Measurements from ENCODE around the gene PLEKHA7. TPM values are rescaled to one million over a fixed set of nuclear protein-coding genes. Genes with fewer than 3 reads are reported as not detected.

PLEKHA7 gene
- total and polyA plus RNA-seq, 2 experiments from 2014 or later = 0.43 TPM; not detected in 1

DNA sequence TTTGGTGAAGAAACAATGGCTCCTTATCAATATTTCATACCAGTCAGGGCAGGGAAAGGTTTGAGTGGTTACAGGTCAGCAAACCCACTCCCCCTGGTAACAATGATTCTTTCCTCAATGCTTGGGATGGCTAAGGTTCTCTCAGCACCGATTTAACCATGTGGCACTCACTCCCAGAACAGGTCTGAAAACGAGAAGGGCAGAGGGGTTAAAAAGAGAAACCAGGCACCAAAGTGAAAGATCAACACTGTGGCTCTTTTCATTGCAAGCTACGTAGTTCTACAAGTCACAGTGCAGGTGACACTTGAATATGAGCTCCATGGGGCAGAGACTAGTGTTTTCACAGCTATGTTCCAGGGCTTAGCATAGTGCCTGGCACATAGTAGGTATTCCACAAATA, 132.4 kb downstream of the PLEKHA7 start:
- no peaks in the 10 kb centered on the region for H3K9me3 ChIP-seq (ENCODE audit: low read depth)
- H4K20me1 ChIP-seq (ENCODE audit: insufficient read depth) = no peaks in the 10 kb centered on the region
- 30 to 41% methylated on average over 3 of the region's 3 CpGs for WGBS, 2 experiments (ENCODE audit: low coverage in 1 of 2, low lambda C conversion rate in 2 of 2, missing lambda C conversion rate in 2 of 2)
- no peaks in the 10 kb centered on the region for H3K4me1 ChIP-seq (ENCODE audit: insufficient read depth)
- in situ Hi-C loops (cut with MboI) = no loop called here
- H3K4me3 ChIP-seq = no peak overlapping the region
- no peaks in the 10 kb centered on the region for H3F3A ChIP-seq (ENCODE audit: insufficient read depth)
- H3K4me2 ChIP-seq (ENCODE audit: unreplicated experiment) = no peak overlapping the region
- no peak overlapping the region for H3K27ac ChIP-seq
- no peaks in the 10 kb centered on the region for H3K9me2 ChIP-seq (ENCODE audit: insufficient read depth)
- no peaks in the 10 kb centered on the region for H3K79me2 ChIP-seq (ENCODE audit: insufficient read depth)
- no peak for TF ChIP-seq EZH2phosphoT487 (IDR thresholded peaks at IDR 0.05; ENCODE audit: insufficient read depth, low read depth)
- TF ChIP-seq EZH2 (IDR thresholded peaks at IDR 0.05; ENCODE audit: insufficient read depth, poor library complexity, severe bottlenecking) = no peak
- H2AFZ ChIP-seq = no peak overlapping the region
- peaks cover 44% of the 10 kb centered on the region for H3K27me3 ChIP-seq (replicated peaks; ENCODE audit: insufficient read depth)
- DNase-seq = no peak
- H3K9ac ChIP-seq = no peak overlapping the region
- H3K36me3 ChIP-seq (ENCODE audit: low read depth) = no peaks in the 10 kb centered on the region

DNA sequence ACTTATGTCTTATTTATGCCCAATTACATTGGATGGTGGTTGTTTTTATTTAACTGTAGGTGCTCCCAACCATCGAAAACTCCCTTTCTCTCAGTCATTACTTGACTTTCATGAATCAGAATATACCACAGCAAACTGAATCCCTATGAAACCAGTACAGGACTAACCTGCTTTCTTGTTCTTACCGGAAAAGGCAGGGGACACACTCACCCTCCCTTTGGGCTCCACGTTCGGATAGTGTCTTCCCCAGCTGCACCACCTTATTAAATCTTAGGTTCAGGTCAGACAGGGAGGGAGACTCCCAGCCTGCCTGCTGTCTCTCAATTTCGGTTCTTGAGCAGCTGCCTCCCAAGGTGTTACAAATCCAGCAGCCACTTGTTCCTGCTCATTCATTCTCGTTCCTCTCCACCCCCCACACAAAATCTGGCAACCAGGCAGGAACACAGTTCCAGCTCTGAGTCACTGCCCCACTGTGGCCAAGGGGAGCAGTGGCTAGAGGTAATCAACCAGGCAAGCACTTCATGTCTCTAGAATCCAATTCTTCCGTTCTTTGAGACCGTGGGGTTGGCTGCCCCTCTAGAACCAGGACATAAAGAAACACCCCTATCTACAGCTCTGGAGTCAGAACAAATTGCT, 133.0 kb downstream of the PLEKHA7 start:
- Histone ChIP-seq H3K4me2 (ENCODE audit: unreplicated experiment) (no peak overlapping the region), H3F3A (ENCODE audit: insufficient read depth) (no peaks in the 10 kb centered on the region), H3K27me3 (replicated peaks; ENCODE audit: insufficient read depth) (peaks cover 49% of the 10 kb centered on the region), H3K9me2 (ENCODE audit: insufficient read depth) (no peaks in the 10 kb centered on the region), H3K79me2 (ENCODE audit: insufficient read depth) (no peaks in the 10 kb centered on the region), H3K27ac (no peak overlapping the region), H4K20me1 (ENCODE audit: insufficient read depth) (no peaks in the 10 kb centered on the region), H3K9ac (no peak overlapping the region), H3K4me3 (no peak overlapping the region), H3K36me3 (ENCODE audit: low read depth) (no peaks in the 10 kb centered on the region), H3K4me1 (ENCODE audit: insufficient read depth) (no peaks in the 10 kb centered on the region), H2AFZ (no peak overlapping the region), H3K9me3 (ENCODE audit: low read depth) (no peaks in the 10 kb centered on the region)
- WGBS, 2 experiments (ENCODE audit: low coverage in 1 of 2, low lambda C conversion rate in 2 of 2, missing lambda C conversion rate in 2 of 2) = 29 to 40% methylated on average over 8 of the region's 8 CpGs
- DNase-seq = peak; percentile 66
- in situ Hi-C loops (cut with MboI) = no loop called here
- TF ChIP-seq EZH2 (IDR thresholded peaks at IDR 0.05; ENCODE audit: insufficient read depth, poor library complexity, severe bottlenecking) (no peak), EZH2phosphoT487 (IDR thresholded peaks at IDR 0.05; ENCODE audit: insufficient read depth, low read depth) (no peak)

DNA sequence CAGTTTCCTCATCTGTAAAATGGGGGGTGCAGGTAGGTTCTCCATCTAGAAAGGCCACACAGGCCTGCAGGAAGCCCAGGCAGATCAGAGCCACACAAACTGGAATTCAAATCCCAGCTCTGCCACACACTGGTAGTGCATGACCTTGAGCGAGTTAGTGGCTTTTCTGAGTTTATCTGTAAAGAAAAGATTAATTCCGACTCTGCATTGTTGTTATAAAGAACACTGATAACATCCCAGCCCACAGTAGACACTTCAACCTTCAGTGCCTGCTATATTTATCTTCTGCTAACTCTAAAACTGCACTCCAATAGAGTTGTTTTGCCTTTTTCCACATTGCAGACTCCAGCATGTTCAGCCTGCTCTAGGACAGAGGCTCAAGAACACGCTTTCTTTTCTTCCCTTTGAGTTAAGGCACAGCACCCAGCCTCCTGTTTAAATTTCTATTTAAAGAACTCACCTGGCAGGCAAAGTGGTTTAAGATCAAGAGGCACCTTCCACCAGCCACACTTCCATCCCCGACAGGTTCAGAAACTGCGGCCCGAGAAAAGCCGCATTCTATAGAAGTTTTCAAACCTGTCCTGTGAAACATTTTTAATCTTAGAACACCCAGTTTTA, 133.9 kb downstream of the PLEKHA7 start:
- H3K9me2 ChIP-seq (ENCODE audit: insufficient read depth) = no peaks in the 10 kb centered on the region
- H3K4me3 ChIP-seq = no peak overlapping the region
- no peak overlapping the region for H3K9ac ChIP-seq
- H3K27ac ChIP-seq = no peak overlapping the region
- 81 to 82% methylated on average over 7 of the region's 7 CpGs for WGBS, 2 experiments (ENCODE audit: low coverage in 1 of 2, low lambda C conversion rate in 2 of 2, missing lambda C conversion rate in 2 of 2)
- no peaks in the 10 kb centered on the region for H3K79me2 ChIP-seq (ENCODE audit: insufficient read depth)
- no peak overlapping the region for H2AFZ ChIP-seq
- H4K20me1 ChIP-seq (ENCODE audit: insufficient read depth) = no peaks in the 10 kb centered on the region
- no peaks in the 10 kb centered on the region for H3F3A ChIP-seq (ENCODE audit: insufficient read depth)
- DNase-seq = no peak
- TF ChIP-seq EZH2phosphoT487 (IDR thresholded peaks at IDR 0.05; ENCODE audit: insufficient read depth, low read depth) (no peak), EZH2 (IDR thresholded peaks at IDR 0.05; ENCODE audit: insufficient read depth, poor library complexity, severe bottlenecking) (no peak)
- H3K4me1 ChIP-seq (ENCODE audit: insufficient read depth) = no peaks in the 10 kb centered on the region
- H3K9me3 ChIP-seq (ENCODE audit: low read depth) = no peaks in the 10 kb centered on the region
- H3K36me3 ChIP-seq (ENCODE audit: low read depth) = no peaks in the 10 kb centered on the region
- no peak overlapping the region for H3K4me2 ChIP-seq (ENCODE audit: unreplicated experiment)
- in situ Hi-C loops (cut with MboI) = no loop called here
- H3K27me3 ChIP-seq (replicated peaks; ENCODE audit: insufficient read depth) = peaks cover 49% of the 10 kb centered on the region

DNA sequence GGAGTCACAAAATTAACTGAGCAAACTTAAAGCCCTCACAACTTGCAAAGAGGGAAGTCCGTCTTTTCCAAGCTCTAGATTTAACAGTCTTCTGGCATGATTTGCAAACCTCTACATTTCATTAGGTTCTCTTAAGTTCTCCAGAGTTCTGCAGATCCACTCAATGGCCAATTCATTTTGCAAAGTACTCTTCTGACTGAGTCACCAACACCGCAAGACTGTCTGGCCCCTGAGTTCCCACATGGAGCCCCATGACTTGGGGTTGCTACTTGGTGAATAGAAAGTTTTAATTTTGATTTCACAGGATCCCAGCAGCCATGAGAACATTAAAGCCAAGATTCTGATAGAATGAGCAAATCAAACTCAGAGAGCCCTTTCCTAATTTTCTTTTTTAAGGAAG, 134.5 kb downstream of the PLEKHA7 start:
- no peaks in the 10 kb centered on the region for H3K9me3 ChIP-seq (ENCODE audit: low read depth)
- no peak overlapping the region for H3K27ac ChIP-seq
- no peaks in the 10 kb centered on the region for H3K36me3 ChIP-seq (ENCODE audit: low read depth)
- H3K4me3 ChIP-seq = no peak overlapping the region
- no peak overlapping the region for H2AFZ ChIP-seq
- 55 to 57% methylated on average over 2 of the region's 2 CpGs for WGBS, 2 experiments (ENCODE audit: low coverage in 1 of 2, low lambda C conversion rate in 2 of 2, missing lambda C conversion rate in 2 of 2)
- DNase-seq = peak; percentile 18
- peaks cover 53% of the 10 kb centered on the region for H3K27me3 ChIP-seq (replicated peaks; ENCODE audit: insufficient read depth)
- in situ Hi-C loops (cut with MboI) = no loop called here
- no peaks in the 10 kb centered on the region for H3K9me2 ChIP-seq (ENCODE audit: insufficient read depth)
- no peak overlapping the region for H3K9ac ChIP-seq
- no peak for TF ChIP-seq EZH2phosphoT487 (IDR thresholded peaks at IDR 0.05; ENCODE audit: insufficient read depth, low read depth)
- TF ChIP-seq EZH2 (IDR thresholded peaks at IDR 0.05; ENCODE audit: insufficient read depth, poor library complexity, severe bottlenecking) = no peak
- no peaks in the 10 kb centered on the region for H3K79me2 ChIP-seq (ENCODE audit: insufficient read depth)
- no peaks in the 10 kb centered on the region for H3F3A ChIP-seq (ENCODE audit: insufficient read depth)
- H4K20me1 ChIP-seq (ENCODE audit: insufficient read depth) = no peaks in the 10 kb centered on the region
- no peak overlapping the region for H3K4me2 ChIP-seq (ENCODE audit: unreplicated experiment)
- H3K4me1 ChIP-seq (ENCODE audit: insufficient read depth) = no peaks in the 10 kb centered on the region
